ENCODE data around the gene KLHDC7A. TPM values are rescaled to one million over a fixed set of nuclear protein-coding genes. Genes with fewer than 3 reads are reported as not detected.

KLHDC7A gene
- total RNA-seq, 1 donor from 2014 or later: not detected

DNA sequence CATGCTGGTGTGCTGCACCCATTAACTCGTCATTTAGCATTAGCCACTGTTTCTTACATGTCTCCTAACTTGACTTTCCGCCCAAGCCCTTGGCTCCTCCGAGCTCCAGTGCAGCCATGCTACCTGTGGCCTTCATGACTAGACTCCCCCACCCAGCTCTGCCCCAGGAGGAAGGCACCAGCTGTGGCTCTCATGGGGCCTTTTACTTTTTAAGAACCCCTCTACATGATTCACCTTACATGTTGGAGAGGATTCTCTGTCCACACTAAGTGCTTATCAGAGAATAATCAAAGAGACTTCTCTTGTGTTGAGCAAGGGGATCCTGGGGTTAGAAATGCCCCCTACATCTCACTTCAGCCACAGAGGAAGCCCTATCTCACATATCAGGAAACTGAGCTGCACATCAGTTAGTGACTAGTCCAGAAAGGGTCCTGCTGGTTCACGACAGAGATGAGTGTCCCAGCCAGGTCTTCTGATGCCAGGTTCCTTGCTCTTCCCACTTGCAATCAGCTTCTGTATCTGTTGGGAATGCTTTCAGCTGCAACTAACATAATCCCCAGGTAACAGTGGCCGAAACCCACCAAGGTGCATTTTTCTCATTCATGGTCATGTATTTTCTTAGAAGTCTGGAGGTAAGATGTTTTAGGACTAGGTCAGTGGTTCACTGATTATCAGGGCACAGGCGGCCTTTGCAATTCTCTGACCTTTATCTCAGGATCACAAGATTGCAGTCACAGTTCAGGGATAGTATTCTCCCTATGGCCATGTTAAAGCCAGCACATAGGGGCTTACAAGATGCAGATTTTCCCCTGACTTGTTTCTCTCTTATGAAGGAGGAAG is 45.9 kb downstream of the KLHDC7A start:
- no peak for TF ChIP-seq CTCF (conservative IDR thresholded peaks at IDR 0.05)
- Mint-ChIP-seq H3K27me3 (ENCODE audit: low read depth) (peaks cover 64% of the 10 kb centered on the region), H3K4me3 (no peak overlapping the region), H3K4me1 (no peaks in the 10 kb centered on the region), H3K27ac (ENCODE audit: unreplicated experiment) (no peak overlapping the region), H3K9me3 (peaks cover 3% of the 10 kb centered on the region), H3K36me3 (ENCODE audit: low read depth) (no peaks in the 10 kb centered on the region)
- DNase-seq (ENCODE audit: low read depth, low spot score): no peak

DNA sequence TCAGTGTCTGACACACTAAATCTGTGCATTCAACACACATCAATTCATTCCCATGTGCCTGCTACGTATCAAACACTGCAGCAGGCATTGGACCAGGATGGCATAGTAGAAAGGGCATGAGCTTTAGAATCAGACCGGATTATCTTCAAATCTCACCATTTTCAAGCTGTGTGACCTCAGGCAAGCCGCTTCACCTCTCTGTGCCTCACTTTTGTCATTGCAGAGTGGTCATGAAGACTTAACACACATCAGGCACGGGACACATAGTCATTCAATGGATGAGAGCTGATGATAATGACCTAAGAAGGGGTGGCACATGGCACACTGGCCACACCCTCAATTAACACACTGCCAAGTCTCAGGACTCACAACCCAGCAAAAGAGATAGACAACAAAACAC is 46.8 kb downstream of the KLHDC7A start:
- Mint-ChIP-seq H3K9me3 (no peaks in the 10 kb centered on the region), H3K27me3 (ENCODE audit: low read depth) (peaks cover 65% of the 10 kb centered on the region), H3K27ac (ENCODE audit: unreplicated experiment) (no peak overlapping the region), H3K4me3 (no peak overlapping the region), H3K4me1 (no peaks in the 10 kb centered on the region), H3K36me3 (ENCODE audit: low read depth) (no peaks in the 10 kb centered on the region)
- TF ChIP-seq CTCF (conservative IDR thresholded peaks at IDR 0.05): no peak
- no peak for DNase-seq (ENCODE audit: low read depth, low spot score)

- Mint-ChIP-seq H3K27me3 (ENCODE audit: low read depth) (peaks cover 66% of the 10 kb centered on the region), H3K4me3 (no peak overlapping the region), H3K27ac (ENCODE audit: unreplicated experiment) (no peak overlapping the region), H3K4me1 (no peaks in the 10 kb centered on the region), H3K36me3 (ENCODE audit: low read depth) (no peaks in the 10 kb centered on the region), H3K9me3 (no peaks in the 10 kb centered on the region)
- DNase-seq (ENCODE audit: low read depth, low spot score): no peak
- TF ChIP-seq CTCF (conservative IDR thresholded peaks at IDR 0.05): no peak
These were observed 47.2 kb downstream of the KLHDC7A start for GRCh38 chr1:18527921-18528320.

DNA sequence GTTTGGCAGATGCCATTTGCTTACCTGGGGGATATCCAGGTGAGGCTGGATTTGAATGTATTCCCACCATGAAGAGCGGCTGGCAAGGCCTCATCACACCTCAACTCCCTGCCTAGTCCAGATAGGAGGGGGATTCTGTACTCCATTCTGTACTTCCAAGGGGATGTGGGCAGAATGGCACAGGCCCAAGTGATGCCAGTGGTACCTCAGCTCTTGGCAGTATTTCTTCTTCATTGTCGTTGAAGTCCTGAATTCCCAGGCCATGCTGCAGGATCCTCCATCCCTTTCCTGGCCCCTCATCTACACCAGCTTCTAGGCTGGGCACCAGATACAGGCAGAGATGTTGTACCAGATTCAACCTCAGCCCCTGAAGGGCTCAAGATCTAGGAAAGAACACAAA is 47.9 kb downstream of the KLHDC7A start:
- H3K9me3 Mint-ChIP-seq: no peaks in the 10 kb centered on the region
- no peaks in the 10 kb centered on the region for H3K36me3 Mint-ChIP-seq (ENCODE audit: low read depth)
- no peaks in the 10 kb centered on the region for H3K4me1 Mint-ChIP-seq
- DNase-seq (ENCODE audit: low read depth, low spot score): no peak
- H3K4me3 Mint-ChIP-seq: no peak overlapping the region
- H3K27me3 Mint-ChIP-seq (ENCODE audit: low read depth): peaks cover 70% of the 10 kb centered on the region
- no peak for TF ChIP-seq CTCF (conservative IDR thresholded peaks at IDR 0.05)
- H3K27ac Mint-ChIP-seq (ENCODE audit: unreplicated experiment): no peak overlapping the region

DNA sequence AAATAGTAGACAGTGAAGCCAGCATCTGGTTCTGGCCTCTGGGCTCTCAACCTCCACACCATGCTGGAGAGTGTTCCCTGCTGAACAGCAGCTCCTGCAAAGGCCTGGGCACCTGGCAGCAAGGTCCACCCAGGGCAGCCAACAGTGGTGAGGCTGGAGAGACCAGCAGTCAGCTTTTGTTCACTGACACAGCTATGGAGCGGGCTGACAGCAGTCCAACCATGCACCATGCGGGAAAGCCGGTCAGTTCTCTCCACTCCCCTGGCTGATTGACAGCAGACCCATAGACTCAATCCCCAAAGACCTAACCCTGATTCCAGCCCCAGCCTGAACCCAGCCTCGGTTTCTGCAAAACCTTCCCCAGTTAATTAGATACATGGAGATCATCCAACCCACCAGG is 49.0 kb downstream of the KLHDC7A start:
- H3K9me3 Mint-ChIP-seq: no peaks in the 10 kb centered on the region
- no peaks in the 10 kb centered on the region for H3K4me1 Mint-ChIP-seq
- no peak overlapping the region for H3K4me3 Mint-ChIP-seq
- TF ChIP-seq CTCF (conservative IDR thresholded peaks at IDR 0.05): no peak
- DNase-seq (ENCODE audit: low read depth, low spot score): no peak
- H3K36me3 Mint-ChIP-seq (ENCODE audit: low read depth): no peaks in the 10 kb centered on the region
- peaks cover 70% of the 10 kb centered on the region for H3K27me3 Mint-ChIP-seq (ENCODE audit: low read depth)
- no peak overlapping the region for H3K27ac Mint-ChIP-seq (ENCODE audit: unreplicated experiment)

Measured in neural crest cell (in vitro differentiated cells).